HG02642 (cell line): ENCODE results near the gene MTSS2.
"Not testable (repeated sequence)": the region's sequence is repeated elsewhere in the genome, so short reads cannot be mapped to it uniquely, and the experiment has no call there.

Source experiments
- ATAC-seq: cut with Tn5 transposase; IDR thresholded peaks from one replicate; pipeline ENCODE4 v1.9.1; 2021; ENCODE audit warnings: mild to moderate bottlenecking; ENCODE audit not compliant: unreplicated experiment, poor library complexity

The MTSS2 gene

DNA sequence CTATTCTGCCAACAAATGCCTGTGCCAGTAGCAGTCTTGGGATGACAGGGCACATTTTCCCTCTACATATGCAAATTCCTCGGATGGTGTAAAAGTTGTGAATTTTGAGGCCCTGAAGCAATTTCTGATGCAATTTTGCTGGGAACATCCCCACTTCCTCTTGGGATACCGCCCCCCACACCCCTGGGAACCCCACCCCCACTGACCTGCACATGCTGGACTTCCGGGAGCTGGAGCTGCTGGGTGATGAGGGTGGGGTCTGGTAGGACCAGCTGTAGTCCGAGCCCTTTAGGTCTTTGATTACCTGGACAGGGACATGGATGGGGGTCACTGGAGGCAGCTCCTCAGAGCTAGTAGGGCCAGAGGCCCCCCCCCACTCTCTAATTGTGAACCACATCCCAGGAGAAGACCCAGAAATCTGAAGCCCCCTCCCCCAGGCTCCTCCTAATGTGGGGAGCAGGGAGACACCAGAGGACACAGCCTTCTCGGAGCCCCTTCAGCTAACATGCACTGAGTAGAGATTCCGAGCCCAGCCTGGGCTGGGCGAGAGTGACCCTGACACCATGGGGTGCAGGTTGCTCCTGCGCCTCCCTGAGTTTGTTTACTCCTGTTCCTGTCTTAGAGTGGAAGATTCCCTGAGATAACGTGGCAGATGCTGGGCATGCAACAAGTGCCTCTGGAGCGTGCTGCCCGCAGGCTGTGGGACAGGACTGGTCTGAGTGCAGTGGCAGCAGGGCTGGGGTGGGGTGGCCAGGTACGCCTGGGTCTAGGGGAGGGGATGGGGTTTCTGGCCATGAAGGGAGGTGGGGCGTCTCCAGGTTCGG lies 9.0 kb downstream of the MTSS2 start:
- ATAC-seq, result no peak

DNA sequence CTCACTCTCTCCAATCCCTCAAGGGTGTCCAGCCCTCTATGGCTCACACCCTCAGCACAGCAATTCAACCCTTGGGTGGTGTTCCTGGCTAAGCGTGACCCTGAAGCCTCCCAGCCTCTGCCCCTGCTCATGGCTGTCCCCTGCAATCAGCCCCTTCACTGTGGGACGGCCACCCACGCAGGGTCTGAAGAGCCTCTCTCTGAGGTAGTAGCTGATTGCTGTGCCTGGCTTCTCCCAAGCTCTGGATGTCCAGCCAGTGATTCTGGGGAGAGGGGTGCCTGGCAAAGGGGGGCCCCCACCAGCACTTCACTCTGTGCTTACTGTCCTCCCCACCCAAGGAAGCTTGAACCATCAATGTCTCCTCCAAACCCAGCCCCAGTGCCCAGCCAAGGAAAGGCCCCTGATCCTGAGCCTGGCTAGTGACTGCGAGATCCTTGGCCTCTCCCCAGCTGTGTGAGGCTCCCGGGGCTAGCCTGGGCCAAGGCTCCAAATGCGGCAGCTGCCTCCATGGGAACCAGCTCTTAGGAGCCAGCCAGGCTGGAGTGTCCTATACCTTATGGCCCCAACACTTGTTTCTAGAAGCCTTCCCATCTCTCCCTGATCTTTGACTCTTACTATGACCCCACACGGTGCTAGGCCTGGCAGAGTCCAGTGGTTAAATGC lies 9.9 kb downstream of the MTSS2 start:
- ATAC-seq, result no peak

DNA sequence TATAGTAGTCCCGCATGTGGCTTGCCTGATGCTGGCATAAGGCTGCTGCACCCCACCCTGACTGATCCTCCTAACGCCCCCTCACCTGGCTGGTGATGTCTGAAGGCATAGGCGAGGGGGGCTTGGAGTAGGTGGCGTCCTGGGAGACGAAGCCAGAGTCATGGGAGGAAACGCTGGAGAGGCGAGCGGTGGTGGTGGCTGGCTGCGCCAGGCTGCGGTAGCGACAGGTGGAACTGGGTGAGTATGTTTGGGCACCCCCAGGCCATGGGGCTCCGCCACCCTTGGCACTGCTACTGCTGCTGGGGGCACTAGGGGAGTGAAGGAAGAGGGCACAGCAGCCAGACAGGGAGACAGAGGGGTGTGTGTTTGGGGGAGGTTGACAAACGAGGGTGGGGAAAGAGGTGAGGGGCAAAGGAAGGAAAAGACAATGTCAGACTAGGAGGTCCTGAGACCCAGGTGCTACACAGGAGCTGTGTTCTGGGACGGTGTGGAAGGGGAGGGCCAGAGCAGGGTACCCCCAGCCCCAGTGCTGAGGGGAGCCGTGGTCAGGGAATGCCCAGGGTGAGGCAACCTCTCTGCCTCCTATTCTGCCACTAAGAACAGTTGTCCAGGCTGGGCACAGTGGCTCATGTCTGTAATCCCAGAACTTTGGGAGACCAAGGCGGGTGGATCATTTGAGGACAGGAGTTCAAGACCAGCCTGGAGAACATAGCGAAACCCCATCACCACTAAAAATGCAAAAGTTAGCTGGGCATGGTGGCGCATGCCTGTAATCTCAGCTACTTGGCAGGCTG lies 11.4 kb downstream of the MTSS2 start:
- ATAC-seq, result no peak

DNA sequence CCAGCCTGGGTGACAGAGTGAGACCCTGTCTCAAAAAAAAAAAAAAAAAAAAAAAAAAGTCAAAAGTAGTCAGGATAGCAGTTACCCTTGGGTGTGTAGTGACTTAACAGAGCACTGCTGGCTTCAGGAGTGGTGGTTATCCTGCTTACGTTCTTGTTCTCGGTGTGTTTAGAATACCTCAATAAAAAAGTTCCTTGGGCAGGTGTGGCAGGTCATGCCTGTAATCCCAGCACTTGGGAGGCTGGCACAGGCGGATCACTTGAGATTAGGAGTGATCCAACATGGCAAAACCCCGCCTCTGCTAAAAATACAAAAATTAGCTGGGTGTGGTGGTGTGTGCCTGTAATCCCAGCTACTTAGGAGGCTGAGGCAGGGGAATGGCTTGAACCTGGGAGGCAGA lies 14.9 kb downstream of the MTSS2 start:
- ATAC-seq, result not testable (repeated sequence)

DNA sequence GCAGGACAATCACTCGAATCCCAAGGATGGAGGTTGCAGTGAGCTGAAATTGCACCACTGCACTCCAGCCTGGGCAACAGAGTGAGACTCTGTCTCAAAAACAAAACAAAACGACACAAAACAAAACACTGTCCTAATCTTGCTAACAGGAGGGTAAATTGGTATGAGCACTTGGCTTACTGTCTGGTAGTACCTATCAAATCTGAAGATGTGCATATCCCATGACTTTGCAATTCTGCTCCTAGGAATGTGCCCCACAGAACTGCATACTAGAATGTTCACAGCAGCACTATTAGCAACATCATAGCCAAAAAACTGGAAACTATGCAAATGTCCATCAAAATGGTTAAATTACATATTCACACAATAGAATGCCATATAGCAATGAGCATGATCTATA lies 15.7 kb downstream of the MTSS2 start:
- ATAC-seq, result no peak

DNA sequence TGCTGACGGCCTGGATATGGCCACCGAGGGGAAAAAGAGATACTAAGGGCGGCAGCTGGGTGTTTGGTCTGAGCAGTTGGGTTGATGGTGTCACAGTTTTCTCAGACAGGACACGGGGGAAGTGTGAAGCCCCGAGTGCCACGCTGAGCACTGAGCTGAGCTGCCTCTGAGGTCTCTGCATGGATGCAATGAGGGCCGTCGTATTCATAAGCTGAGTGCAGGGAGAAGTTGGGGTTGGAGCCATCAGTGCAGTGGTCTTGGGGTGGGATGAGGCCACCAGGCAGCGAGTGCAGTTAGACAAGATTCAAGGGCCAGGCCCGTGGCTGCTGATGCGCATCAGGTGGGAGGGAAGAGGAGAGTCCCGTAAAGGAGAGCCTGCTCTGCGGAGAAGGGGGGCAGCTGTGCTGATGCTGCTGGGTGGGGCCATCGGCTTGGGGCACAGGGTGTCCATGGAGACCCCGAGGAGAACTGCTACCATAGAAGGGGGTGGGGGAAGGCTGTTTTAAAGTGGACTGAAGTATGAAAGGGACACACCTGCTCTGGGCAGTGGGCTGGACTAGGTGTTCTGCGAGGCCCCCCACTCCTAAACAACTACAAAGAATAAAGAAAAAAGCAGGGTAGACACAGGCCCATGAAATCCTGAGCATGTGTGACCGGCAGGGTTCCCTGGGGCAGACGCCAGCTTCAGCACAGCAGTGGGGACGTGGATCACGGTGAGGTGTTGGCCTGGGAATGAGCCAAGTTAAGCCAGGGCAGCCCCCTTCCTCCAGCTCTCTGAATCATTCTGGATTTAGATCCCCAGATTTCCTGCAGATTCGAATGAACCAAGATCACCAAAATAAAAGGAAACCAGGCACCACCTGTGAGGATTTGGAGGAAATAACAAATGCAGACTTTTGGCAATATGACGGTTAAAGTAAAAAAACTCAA lies 19.8 kb downstream of the MTSS2 start:
- no peak for ATAC-seq

DNA sequence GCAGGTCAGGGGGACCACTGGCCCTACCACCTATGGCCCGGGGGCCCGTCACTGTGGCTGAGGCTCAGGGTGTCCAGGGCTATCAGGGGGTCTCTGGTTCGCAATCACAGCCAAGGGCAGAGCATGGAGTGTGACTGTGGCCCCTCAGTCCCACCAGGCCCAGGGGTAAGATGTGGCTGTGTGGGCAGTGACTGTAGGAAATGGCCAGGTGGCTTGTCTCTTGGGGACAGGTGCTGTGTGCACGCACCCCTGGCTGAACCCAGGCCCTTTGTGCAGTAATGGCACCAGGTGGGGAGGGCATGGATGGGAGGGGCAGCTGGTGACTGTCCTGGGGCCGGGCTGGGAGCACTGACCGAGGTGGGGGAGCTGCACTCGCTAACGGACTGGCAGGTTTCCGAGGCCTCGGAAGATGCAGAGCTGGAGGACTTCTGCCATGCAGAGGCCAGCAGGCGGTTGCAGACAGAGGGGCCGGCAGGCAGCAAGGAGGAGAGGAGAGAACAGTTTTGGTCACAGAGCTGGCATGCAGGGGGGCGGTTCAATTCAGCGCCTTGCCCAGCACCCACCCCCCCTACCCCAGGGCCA lies 20.6 kb downstream of the MTSS2 start:
- ATAC-seq, result no peak

DNA sequence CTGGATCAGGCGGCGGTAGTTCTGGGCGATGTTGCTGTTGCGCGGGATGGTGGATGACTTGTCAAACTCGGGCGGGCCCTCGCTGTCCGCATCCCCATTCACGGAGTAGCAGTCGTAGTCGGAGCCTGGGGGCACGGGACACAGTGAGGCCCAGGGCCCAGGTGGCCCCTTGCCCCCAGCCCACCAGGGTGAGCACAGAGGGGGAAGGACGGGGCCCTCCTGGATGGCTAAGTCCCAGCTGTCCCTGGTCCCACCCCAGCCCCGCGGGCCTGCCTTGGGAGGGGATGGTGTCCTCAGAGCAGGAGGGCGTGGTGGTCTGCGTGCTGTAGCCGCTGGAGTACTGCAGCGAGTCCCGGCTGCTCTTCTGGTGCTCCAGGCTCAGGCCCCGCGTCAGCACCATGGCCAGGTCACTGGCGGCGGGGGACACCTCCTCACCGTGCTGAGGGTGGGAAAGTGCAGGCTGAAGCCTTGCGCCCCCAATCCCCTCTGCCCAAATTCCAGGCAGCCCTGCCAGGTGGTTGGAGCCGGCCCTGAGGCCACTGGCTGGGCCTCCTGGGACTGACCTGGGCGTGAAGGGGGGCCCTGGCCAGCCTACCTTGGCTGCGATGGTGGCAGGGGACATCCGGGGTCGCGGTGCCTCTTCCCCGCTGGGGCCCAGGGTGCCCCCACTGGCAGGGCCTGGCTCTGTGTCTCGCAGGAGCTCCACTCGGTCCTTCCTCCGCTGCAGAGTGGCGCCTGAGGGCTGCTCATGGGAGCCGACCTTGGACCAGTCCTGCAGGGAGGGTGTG lies 21.3 kb downstream of the MTSS2 start:
- ATAC-seq, result no peak

DNA sequence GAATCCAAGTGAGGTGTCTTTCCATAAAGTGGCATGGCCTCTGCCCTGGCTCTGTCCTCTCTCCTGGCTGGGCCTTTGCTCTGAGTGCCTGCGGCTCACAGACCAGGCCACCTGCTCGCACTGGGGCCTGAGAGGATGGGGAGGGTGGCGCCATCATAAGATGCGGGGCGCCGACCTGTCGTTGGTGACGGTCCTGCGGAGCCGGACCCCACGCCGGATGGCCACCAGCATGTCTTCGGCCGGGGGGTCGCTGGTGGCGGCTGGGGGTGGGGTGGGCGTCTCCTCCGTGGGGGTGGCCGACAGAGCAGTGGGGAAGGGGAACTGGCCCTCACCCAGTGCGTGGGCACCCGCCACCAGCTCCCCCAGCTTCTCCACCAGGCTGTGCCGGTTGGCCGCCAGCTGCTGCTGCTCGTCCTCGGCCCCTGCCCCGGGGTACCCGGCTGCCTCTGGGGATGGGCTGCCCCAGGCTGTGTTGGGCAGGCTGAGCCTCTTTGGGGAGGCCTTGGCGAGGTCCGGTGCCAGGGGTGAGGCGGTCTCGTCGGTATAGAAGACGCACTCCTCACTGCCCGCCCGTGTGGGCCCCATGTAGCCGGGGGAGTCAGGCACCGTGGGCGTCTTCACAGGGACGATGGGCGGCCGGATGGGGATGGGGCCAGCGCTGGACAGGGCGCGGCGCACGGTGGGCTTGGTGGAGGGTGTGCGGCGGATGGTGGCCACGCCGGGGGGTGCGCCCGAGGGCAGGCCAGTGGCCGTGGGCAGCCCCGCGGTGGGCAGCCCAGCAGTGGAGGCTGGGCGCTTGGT lies 22.1 kb downstream of the MTSS2 start:
- ATAC-seq, result no peak

- ATAC-seq, result no peak
These were observed 22.8 kb downstream of the MTSS2 start for GRCh38 chr16:70662991-70663523.

- no peak for ATAC-seq
These were observed 23.8 kb downstream of the MTSS2 start for GRCh38 chr16:70661918-70662641.

DNA sequence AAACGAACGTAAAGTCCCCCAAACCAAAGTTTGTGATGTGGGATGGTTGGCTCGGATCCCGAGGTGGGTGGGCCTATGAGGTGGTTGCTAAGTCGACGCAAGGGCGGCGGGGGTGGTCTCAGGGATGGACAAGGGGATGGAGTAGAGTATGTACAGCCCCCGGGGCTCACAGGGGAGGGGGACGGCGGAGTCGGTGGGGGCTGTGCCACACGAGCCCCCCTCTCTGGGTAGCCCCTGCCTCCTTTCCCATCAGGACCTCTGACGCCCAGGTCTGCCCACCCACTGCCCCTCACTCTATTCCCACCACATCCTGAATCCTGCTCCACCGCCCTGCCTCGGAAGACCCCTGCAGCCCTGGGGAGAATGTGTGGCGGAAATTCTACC lies 24.3 kb downstream of the MTSS2 start:
- no peak for ATAC-seq

DNA sequence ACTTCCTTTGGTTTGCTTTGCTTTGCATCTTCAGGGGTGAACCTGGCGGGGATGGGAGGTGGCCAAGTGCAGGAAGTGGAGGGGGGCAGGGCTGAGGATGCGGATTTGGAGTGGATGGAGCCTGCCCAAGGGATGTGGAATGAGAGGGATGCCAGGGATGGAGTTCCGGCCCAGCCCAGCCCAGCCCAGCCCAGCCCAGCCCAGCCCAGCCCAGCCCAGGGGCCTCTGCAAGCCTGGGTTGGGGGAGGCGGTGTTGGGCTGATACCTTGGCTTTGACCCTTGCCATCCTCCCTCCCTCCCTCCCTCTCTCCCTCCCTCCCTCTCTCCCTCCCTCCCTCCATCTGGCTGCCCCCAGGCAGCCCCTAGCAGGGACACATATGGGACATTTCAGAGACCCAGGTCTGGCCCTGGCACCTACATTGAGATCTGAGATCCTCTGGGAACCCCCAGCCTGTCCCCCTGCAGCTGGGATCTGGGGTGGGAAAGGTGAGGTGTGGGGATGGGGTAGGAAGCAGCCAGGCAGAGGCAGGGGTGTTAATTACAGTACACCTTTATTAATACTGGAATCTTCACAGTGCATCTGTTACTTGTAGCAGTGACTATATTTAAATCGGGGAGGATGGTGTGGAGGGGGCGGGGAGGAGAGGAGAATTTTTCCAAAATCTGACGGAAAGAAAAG lies 25.0 kb downstream of the MTSS2 start:
- no peak for ATAC-seq

GRCh38 chr16:70659953-70660671 lies 25.7 kb downstream of the MTSS2 start:
- no peak for ATAC-seq

- no peak for ATAC-seq
These were observed 26.3 kb downstream of the MTSS2 start for GRCh38 chr16:70659546-70659945.

GRCh38 chr16:70658921-70659320 lies 26.9 kb downstream of the MTSS2 start:
- ATAC-seq, result no peak
